Left kidney (tissue), 2 donors: ENCODE results near the gene KLHDC8A. TPM values are rescaled to one million over a fixed set of nuclear protein-coding genes. Genes with fewer than 3 reads are reported as not detected.
"Not testable (repeated sequence)": the region's sequence is repeated elsewhere in the genome, so short reads cannot be mapped to it uniquely, and the experiment has no call there.

Source experiments
- DNase-seq: peaks from one replicate; pipeline ENCODE4 v3.0.0-alpha.2; 2013
- polyA plus RNA-seq: library from polyadenylated mRNA; unstranded; fragments of 120-200 nt; gene quantifications from one replicate; pipeline ENCODE4 v1.2.1, GENCODE V29; 2013; ENCODE audit not compliant: insufficient read length

KLHDC8A gene
- polyA plus RNA-seq, 1 donor: 2.5 TPM

GRCh38 chr1:205318231-205318991 lies 38.3 kb downstream of the KLHDC8A start:
- DNase-seq: no peak

DNA sequence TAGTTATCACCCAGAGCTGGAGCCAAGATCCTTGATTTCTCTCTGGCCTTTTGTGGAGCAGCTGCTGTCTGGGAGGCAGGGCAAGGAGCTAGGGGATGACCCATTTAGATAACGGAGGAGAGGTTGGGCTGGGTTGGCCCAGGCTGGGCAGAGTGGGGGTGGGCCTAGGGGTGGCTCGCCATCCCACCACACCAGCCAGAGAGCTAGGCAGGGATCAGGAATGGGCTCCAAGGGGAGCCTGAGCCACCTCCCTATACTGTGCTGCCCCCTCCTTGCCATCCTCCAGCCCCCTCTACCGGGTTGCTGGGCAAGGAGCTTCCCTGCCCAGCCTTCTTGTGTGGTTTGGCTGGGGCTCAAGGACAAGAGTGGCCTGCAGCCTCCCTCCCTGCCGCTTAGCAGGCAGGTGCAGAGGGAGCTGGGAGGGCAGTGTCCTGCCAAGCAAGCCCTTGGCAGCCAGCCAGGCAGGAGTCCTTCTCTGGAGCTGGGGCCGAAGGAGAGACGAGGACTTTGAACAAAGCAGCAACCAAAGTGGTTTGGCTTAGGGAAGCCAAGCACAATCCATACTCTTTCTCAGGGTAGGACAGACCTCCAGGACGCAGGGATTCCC lies 39.3 kb downstream of the KLHDC8A start:
- no peak for DNase-seq

- DNase-seq: no peak
Measured at GRCh38 chr1:205316161-205316566, 40.6 kb downstream of the KLHDC8A start.

DNA sequence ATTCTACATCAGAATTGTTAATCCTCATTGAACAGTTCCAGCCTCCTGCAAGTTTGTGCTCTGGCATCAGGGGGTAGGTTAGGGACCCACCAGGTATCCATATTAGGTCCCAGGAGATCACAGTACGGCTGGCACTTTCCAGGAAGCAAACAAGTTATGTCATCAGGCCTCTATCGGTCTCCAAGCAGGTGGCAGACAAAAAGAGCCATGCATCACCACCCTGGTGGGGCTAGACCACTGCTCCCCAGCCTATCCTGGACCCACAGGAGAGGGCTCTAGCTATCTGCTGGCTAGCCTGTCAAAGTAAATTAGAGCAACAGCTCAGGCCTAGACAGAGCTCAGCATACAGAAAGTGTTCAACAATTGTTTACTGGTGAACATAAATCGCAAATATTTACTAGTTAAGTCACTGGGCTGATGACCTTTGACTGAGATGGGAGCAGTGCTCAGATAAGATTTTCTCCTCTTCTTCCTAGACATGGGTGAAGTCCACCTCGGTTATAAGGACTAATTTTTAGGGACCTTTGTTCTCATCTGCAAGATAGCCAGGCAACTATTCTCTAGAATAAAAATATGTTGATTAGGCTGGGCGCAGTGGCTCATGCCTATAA lies 41.6 kb downstream of the KLHDC8A start:
- DNase-seq: no peak

- DNase-seq: peak; percentile 63
Measured at GRCh38 chr1:205313563-205314308, 43.0 kb downstream of the KLHDC8A start.

DNA sequence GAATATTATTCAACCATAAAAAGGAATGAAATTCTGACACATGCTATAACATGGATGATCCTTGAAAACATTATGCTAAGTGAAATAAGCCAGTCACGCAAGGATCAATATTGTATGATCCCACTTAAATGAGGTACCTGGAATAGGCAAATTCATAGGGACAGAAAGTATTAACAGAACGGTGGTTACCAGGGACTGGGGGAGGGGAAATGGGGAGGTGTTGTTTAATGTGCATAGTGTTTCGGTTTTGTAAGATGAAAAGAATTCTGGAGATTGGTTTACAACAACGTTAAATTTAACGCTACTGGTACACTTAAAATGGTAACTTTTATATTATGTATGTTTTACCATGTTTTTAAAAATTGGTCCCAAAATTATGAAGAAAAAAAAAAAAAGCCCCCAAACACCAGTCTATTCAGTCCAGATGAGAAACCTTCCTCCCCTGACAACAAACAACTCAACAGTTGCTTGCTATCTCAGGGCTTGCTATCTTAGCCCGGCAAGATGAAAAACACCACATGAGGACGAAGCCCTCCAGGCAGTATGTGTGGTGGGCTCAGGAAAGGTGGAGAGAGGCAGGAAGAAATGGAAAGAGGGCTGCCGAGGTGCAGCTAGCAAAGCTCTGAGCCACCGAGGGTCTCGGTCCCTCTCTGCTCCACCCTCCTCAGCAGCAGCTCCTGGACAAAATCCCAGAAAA lies 43.7 kb downstream of the KLHDC8A start:
- no peak for DNase-seq

GRCh38 chr1:205310976-205311704 lies 45.6 kb downstream of the KLHDC8A start:
- DNase-seq: no peak

- DNase-seq: no peak
Measured at GRCh38 chr1:205309741-205310140, 47.0 kb downstream of the KLHDC8A start.

DNA sequence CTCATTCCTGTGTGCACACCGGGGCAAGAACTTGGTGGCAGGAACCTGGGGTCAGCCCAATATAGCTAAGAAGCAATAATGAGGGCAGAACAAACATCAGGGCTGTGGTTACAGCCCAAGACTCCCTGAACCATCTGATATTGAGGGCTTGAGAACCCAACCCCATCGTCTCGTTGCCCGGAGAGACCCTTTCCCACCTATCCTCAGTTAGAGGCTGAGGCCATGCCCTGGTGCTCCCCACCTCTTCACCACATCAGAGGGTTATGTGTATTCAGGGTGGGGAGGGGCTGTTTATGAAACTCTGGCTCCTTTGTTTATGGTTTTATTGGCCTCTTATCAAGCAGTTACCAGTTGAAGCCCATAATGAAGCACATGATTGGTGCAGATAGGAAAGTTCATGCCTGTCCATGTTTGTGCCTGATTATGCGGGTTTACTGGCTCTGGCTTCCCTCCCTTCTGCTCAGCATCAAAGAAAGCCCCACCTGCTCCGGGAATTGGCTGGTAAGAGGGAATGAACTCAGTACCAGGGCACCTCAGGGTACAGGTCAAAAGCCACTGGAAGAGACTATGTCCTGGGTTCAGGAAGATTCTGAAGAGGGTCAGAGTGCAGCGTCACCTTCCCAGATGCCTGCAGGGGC lies 49.7 kb downstream of the KLHDC8A start:
- no peak for DNase-seq

DNA sequence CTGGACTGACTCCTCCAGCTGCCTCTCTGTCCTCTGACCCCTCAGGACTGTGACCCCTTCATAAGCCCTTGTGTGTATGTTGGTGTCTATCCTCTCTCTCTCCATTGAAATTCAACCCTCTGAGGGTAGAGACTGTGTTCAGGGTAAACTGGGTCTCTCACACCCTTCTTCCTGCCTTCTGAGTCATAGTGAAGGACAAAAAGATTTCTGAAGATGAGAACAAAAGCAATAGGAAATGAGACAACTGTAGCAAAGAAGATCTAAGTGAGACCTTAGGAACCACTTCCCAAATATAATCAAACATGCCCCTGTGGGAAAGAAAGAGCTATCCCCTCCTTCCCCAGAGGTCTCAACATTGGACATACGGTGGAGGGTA lies 52.0 kb downstream of the KLHDC8A start:
- no peak for DNase-seq

DNA sequence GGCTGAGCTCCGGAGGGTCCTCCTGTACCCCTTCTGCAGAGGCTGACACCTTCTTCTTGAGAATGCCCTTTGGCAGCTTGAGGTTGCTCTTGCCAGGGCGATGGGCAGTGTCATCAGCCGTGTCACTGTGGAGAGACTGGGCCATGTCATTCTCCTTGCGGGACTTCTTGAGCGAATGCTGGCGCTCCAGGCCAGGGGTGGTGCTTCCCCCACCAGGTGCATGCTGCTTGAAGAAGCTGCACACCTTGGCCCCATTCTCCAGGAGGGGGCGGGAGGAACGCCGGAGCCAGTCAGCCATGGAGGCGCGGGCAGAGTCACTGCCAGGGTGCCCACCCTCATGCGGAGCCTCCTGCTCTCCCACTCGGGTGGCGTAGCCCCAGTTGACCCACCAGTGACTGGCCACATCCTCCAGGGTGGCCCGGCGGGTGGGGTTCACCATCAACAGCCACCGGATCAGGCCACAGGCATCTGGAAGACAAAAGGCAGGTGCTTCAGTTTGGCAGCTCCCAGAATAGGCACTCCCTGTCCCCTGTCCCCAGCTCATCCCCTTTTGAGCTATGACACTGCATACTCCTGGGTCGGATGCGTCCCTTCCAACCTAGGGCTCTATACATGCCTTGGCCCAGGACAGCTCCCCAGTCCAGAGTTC lies 52.6 kb downstream of the KLHDC8A start:
- DNase-seq: no peak

- no peak for DNase-seq
Measured at GRCh38 chr1:205303247-205303888, 53.4 kb downstream of the KLHDC8A start.

- DNase-seq: no peak
Measured at GRCh38 chr1:205301842-205302588, 54.7 kb downstream of the KLHDC8A start.

- peak; percentile 93 for DNase-seq
Measured at GRCh38 chr1:205301205-205301821, 55.4 kb downstream of the KLHDC8A start.

GRCh38 chr1:205300149-205300548 lies 56.6 kb downstream of the KLHDC8A start:
- no peak for DNase-seq

DNA sequence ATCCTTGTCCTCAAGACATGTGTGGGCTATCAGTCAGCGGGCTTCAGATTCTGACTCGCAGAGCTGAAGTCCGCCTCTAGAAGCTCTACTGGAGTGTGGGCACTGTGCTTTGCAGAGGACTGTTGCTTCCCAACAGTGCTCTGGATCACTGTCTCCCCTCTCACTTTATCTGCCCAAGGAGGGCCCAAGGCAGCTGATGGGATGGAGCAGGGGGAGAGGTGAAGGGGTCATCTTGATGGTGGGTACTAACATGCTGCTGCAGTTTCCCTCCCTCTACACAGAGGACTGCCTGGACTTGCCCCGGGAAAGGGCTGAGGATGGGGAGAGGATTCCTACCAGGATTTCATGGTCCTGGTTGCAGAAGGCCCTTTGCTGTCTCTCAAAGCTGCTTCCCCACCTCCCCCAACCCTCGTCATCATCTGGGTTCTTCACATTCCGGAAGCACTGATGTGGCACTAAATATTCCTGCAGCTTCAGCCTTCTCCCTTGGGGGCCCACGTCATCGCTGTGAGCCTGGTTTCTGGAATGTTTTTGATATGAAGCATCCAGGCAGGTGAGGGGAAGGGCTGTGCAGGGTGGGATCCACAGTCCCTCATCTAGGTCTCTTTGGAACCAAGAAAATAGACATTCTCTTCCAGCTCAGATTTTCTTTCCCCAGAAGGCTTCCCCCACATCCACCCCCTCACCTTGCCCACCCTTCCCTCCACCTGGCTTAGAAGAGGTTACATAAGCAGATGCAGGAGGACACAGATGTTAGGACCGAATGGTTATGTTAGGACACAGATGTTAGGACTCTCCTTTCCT lies 58.3 kb downstream of the KLHDC8A start:
- peak; percentile 88 for DNase-seq

GRCh38 chr1:205297546-205298177 lies 59.1 kb downstream of the KLHDC8A start:
- not testable (repeated sequence) for DNase-seq
